HCT116 (cell line): ENCODE results near the gene MTSS2. TPM values are rescaled to one million over a fixed set of nuclear protein-coding genes. Genes with fewer than 3 reads are reported as not detected.

Experiments used
- ATAC-seq: fragments of 200-7000 bp; cut with Tn5 transposase; 2 replicates; pipeline ENCODE4 v1.9.1; 2020; ENCODE audit warnings: mild to moderate bottlenecking, moderate library complexity
- BruUV-seq: library from RNA; stranded (reverse); fragments of 400-500 nt; replicated peaks from 2 replicates; lab custom pipeline; 2021; lab: Mats Ljungman, UMichigan
- CTCF ChIA-PET: fragments of 300-600 bp; sonication (Branson Sonifier 250); formaldehyde crosslinking; loops from one replicate; lab custom pipeline; 2021; ENCODE audit warnings: antibody characterized with exemption; lab: Charles Lee
- POLR2A ChIA-PET: fragments of 300-600, 350-600 bp; sonication (Branson Sonifier 250); formaldehyde crosslinking; loops from one replicate; lab custom pipeline; 2021; ENCODE audit warnings: antibody characterized with exemption; lab: Charles Lee
- RAD21 ChIA-PET, 2 experiments: fragments of 300-600 bp; sonication (Branson Sonifier 250); formaldehyde crosslinking; loops; one replicate each; lab custom pipeline; 2023; ENCODE audit warnings: low total read pairs in 2 of 2; ENCODE audit not compliant: uncharacterized antibody in 2 of 2, unreplicated experiment in 2 of 2, low non-redundant PET in 1 of 2; lab: Charles Lee
- DNase-seq: peaks from one replicate; pipeline ENCODE4 v3.0.0-alpha.2; 2010; ENCODE audit warnings: low read depth, low spot score
- H2AFZ ChIP-seq: fragments of 200-600 bp; shearing (Covaris generic), sonication (generic); 2 replicates; pipeline ENCODE4 v1.6.1; 2017; ENCODE audit warnings: low read depth, mixed run types, mixed read lengths, antibody characterized with exemption, low read length; ENCODE audit not compliant: poor library complexity, severe bottlenecking
- H3K27ac ChIP-seq: 2 replicates; pipeline ENCODE4 v1.5.1; 2012; ENCODE audit warnings: low read depth, low read length
- H3K27me3 ChIP-seq: fragments of 200-600 bp; sonication (generic); 2 replicates; pipeline ENCODE4 v1.6.1; 2016; ENCODE audit warnings: mixed run types, low read length, mixed read lengths; ENCODE audit not compliant: insufficient read depth
- H3K36me3 ChIP-seq, 2 experiments: fragments of 200-500 bp in 1 of 2; fragments of 200-600 bp in 1 of 2; sonication (Bioruptor generic) in 1 of 2; sonication (generic) in 1 of 2; 2 replicates each; pipeline versions ENCODE4 v1.5.1 to v1.6.1; 2014 to 2016; ENCODE audit warnings: low read length in 2 of 2, inconsistent platforms in 1 of 2, mixed read lengths in 1 of 2, mixed run types in 1 of 2; ENCODE audit not compliant: insufficient read depth in 2 of 2, control insufficient read depth in 1 of 2
- H3K4me1 ChIP-seq, 2 experiments: fragments of 200-600 bp in 1 of 2; sonication (generic) in 1 of 2; 2 replicates each; pipeline versions ENCODE4 v1.5.1 to v1.6.1; 2012 to 2017; ENCODE audit warnings: low read length in 2 of 2, inconsistent platforms in 1 of 2, mild to moderate bottlenecking in 1 of 2, mixed read lengths in 1 of 2, mixed run types in 1 of 2, moderate library complexity in 1 of 2; ENCODE audit not compliant: insufficient read depth in 2 of 2, control insufficient read depth in 1 of 2
- H3K4me2 ChIP-seq: fragments of 200-600 bp; sonication (generic); 2 replicates; pipeline ENCODE4 v1.6.1; 2017; ENCODE audit warnings: mixed run types, low read length, mixed read lengths
- H3K4me3 ChIP-seq, 2 experiments: fragments of 200-600 bp in 1 of 2; sonication (generic) in 1 of 2; replicated peaks in 1 of 2; 2 replicates each; pipeline ENCODE4 v1.5.1; 2011 to 2016; ENCODE audit warnings: low read length in 2 of 2, control low read depth in 1 of 2, low read depth in 1 of 2, mild to moderate bottlenecking in 1 of 2, mixed read lengths in 1 of 2, mixed run types in 1 of 2
- H3K79me2 ChIP-seq: fragments of 200-600 bp; sonication (generic); 2 replicates; pipeline ENCODE4 v1.6.1; 2017; ENCODE audit warnings: mild to moderate bottlenecking, mixed run types, low read length, moderate library complexity, mixed read lengths; ENCODE audit not compliant: insufficient read depth
- H3K9ac ChIP-seq: fragments of 200-600 bp; sonication (generic); 2 replicates; pipeline ENCODE4 v1.6.1; 2016; ENCODE audit warnings: low read length, mixed read lengths
- H3K9me2 ChIP-seq: fragments of 200-600 bp; sonication (generic), shearing (Covaris generic); 2 replicates; pipeline ENCODE4 v1.6.1; 2017; ENCODE audit warnings: mixed run types, mild to moderate bottlenecking, moderate library complexity; ENCODE audit not compliant: insufficient read depth
- H3K9me3 ChIP-seq, 2 experiments: fragments of 200-500 bp in 1 of 2; fragments of 200-600 bp in 1 of 2; sonication (Bioruptor generic) in 1 of 2; sonication (generic) in 1 of 2; 2 replicates each; pipeline ENCODE4 v1.6.1; 2014 to 2017; ENCODE audit warnings: low read length in 2 of 2, mixed read lengths in 2 of 2, inconsistent platforms in 1 of 2, low read depth in 1 of 2, mild to moderate bottlenecking in 1 of 2, mixed run types in 1 of 2, moderate library complexity in 1 of 2; ENCODE audit not compliant: control insufficient read depth in 1 of 2, insufficient read depth in 1 of 2
- H4K20me1 ChIP-seq: fragments of 200-600 bp; sonication (generic), shearing (Covaris generic); 2 replicates; pipeline ENCODE4 v1.6.1; 2017; ENCODE audit warnings: mixed run types, mild to moderate bottlenecking, moderate library complexity; ENCODE audit not compliant: insufficient read depth
- CBX3 ChIP-seq: IDR thresholded peaks from 2 replicates; pipeline ENCODE4 v1.6.1; 2012; ENCODE audit warnings: low read depth
- CEBPB ChIP-seq: IDR thresholded peaks from 2 replicates; pipeline ENCODE4 v1.6.1; 2012; ENCODE audit warnings: low read depth
- CTCF ChIP-seq, 3 experiments: fragments of 200-600 bp in 1 of 3; sonication (generic) in 1 of 3; IDR thresholded peaks in 2 of 3; conservative IDR thresholded peaks in 1 of 3; 2 replicates each; pipeline ENCODE4 v1.5.1; 2012 to 2017; ENCODE audit warnings: low read depth in 2 of 3, low read length in 2 of 3, antibody characterized with exemption in 1 of 3, borderline replicate concordance in 1 of 3, control low read depth in 1 of 3, mild to moderate bottlenecking in 1 of 3, mixed read lengths in 1 of 3, mixed run types in 1 of 3, moderate library complexity in 1 of 3; ENCODE audit not compliant: insufficient read depth in 1 of 3
- EGR1 ChIP-seq: IDR thresholded peaks from 2 replicates; pipeline ENCODE4 v1.6.1; 2012; ENCODE audit warnings: low read depth
- ELF1 ChIP-seq: IDR thresholded peaks from 2 replicates; pipeline ENCODE4 v1.6.1; 2012; ENCODE audit warnings: low read depth, borderline replicate concordance
- EZH2phosphoT487 ChIP-seq: fragments of 200-600 bp; IDR thresholded peaks from 2 replicates; pipeline ENCODE4 v1.6.1; 2018; ENCODE audit warnings: antibody characterized with exemption, borderline replicate concordance
- FOSL1 ChIP-seq: IDR thresholded peaks from 2 replicates; pipeline ENCODE4 v1.6.1; 2012; ENCODE audit warnings: low read depth
- JUND ChIP-seq: IDR thresholded peaks from 2 replicates; pipeline ENCODE4 v1.6.1; 2012
- MAX ChIP-seq: IDR thresholded peaks from 2 replicates; pipeline ENCODE4 v1.6.1; 2012
- POLR2A ChIP-seq: IDR thresholded peaks from 2 replicates; pipeline ENCODE4 v1.7.0; 2011; ENCODE audit warnings: borderline replicate concordance; ENCODE audit not compliant: insufficient read depth, insufficient read length; ENCODE audit errors: extremely low read depth
- POLR2AphosphoS5 ChIP-seq: IDR thresholded peaks from 2 replicates; pipeline ENCODE4 v1.6.1; 2011; ENCODE audit warnings: mild to moderate bottlenecking, low read depth, low read length, moderate library complexity
- SIN3A ChIP-seq: IDR thresholded peaks from 2 replicates; pipeline ENCODE4 v1.6.1; 2012; ENCODE audit warnings: low read depth
- SRF ChIP-seq: IDR thresholded peaks from 2 replicates; pipeline ENCODE4 v1.6.1; 2012; ENCODE audit warnings: low read depth
- TCF7L2 ChIP-seq: IDR thresholded peaks from 2 replicates; pipeline ENCODE4 v1.7.0; 2011; ENCODE audit warnings: borderline replicate concordance, inconsistent platforms; ENCODE audit not compliant: insufficient read depth, insufficient read length; ENCODE audit errors: extremely low read depth
- ZFX ChIP-seq: fragments of 450-650 bp; IDR thresholded peaks from 2 replicates; pipeline ENCODE4 v1.6.1; 2017
- intact Hi-C: fragments of 100-400 bp; cut with micrococcal nuclease; formaldehyde crosslinking; loops from 2 replicates; pipeline ENCODE4 v1.10.0; 2022
- total RNA-seq: library from RNA; stranded (reverse); gene quantifications from one replicate; pipeline ENCODE4 v1.2.1, GENCODE V29; 2021; ENCODE audit not compliant: unreplicated experiment

MTSS2 gene
- total RNA-seq, 1 experiment from 2014 or later: 41.8 TPM

GRCh38 chr16:70658921-70659320 is 26.9 kb downstream of the MTSS2 start:
- intact Hi-C loops: loop anchor here (10.0 kb wide), 1 partner anchor 134 kb away; the partner anchor contains the start of genes COG4 and SF3B3
- no peak overlapping the region for H3K9ac ChIP-seq
- POLR2A ChIA-PET: no interaction called here
- no peak overlapping the region for H3K27ac ChIP-seq
- BruUV-seq: no TSS peak
- H3K9me3 ChIP-seq: no peaks in the 10 kb centered on the region
- H3K36me3 ChIP-seq: no peaks in the 10 kb centered on the region; a peak in 1 of 4 replicates
- no peak for TF ChIP-seq POLR2A
- TF ChIP-seq TCF7L2: no peak
- no peak for TF ChIP-seq ZFX
- TF ChIP-seq MAX: no peak
- TF ChIP-seq FOSL1: no peak
- TF ChIP-seq CBX3: no peak
- TF ChIP-seq EZH2phosphoT487: no peak
- no peak for TF ChIP-seq CEBPB
- TF ChIP-seq ELF1: no peak
- TF ChIP-seq EGR1: no peak
- no peak for TF ChIP-seq SRF
- TF ChIP-seq POLR2AphosphoS5: no peak
- TF ChIP-seq SIN3A: no peak
- TF ChIP-seq JUND: no peak
- TF ChIP-seq CTCF (IDR thresholded peaks at IDR 0.05 in 2 of 3, conservative IDR thresholded peaks at IDR 0.05 in 1 of 3; ENCODE audit: borderline replicate concordance in 1 of 3, insufficient read depth in 1 of 3, low read depth in 2 of 3, low read length in 2 of 3): no peak
- RAD21 ChIA-PET: no interaction called here
- no peaks in the 10 kb centered on the region for H3K9me2 ChIP-seq
- CTCF ChIA-PET: no interaction called here
- H4K20me1 ChIP-seq: no peaks in the 10 kb centered on the region
- H3K27me3 ChIP-seq: no peaks in the 10 kb centered on the region
- no peaks in the 10 kb centered on the region for H3K79me2 ChIP-seq
- H3K4me2 ChIP-seq: no peak overlapping the region
- H3K4me3 ChIP-seq: no peak overlapping the region
- H2AFZ ChIP-seq: no peak overlapping the region
- DNase-seq (no peak), ATAC-seq (no peak)
- H3K4me1 ChIP-seq: peaks cover 0 to 3% of the 10 kb centered on the region in 2 experiments; a peak in 2 of 4 replicates
